Measurements from ENCODE around the gene OXNAD1. TPM values are rescaled to one million over a fixed set of nuclear protein-coding genes. Genes with fewer than 3 reads are reported as not detected.

The OXNAD1 gene
- total RNA-seq, 2 donors from 2014 or later, result 23.4 to 26.2 TPM

- no peaks in the 10 kb centered on the region for H3K4me1 ChIP-seq
- no peaks in the 10 kb centered on the region for H3K27me3 ChIP-seq
- no peak overlapping the region for H3K9ac ChIP-seq (ENCODE audit: low read depth in 2 of 2, low read length in 2 of 2)
- H3K4me3 ChIP-seq, result no peak overlapping the region
- H3K36me3 ChIP-seq, result no peaks in the 10 kb centered on the region
- H3K27ac ChIP-seq, result no peak overlapping the region
- H3K9me3 ChIP-seq, result no peaks in the 10 kb centered on the region
- DNase-seq, result no peak
- intact Hi-C loops (cut with DNase I), result no loop called here
- no peak for TF ChIP-seq CTCF (IDR thresholded peaks at IDR 0.05)
These were observed 68.0 kb downstream of the OXNAD1 start for GRCh38 chr3:16332904-16333426.

GRCh38 chr3:16334909-16335308, 69.9 kb downstream of the OXNAD1 start:
- no peak overlapping the region for H3K4me3 ChIP-seq
- H3K9me3 ChIP-seq, result no peaks in the 10 kb centered on the region
- H3K27me3 ChIP-seq, result no peaks in the 10 kb centered on the region
- intact Hi-C loops (cut with DNase I), result no loop called here
- no peaks in the 10 kb centered on the region for H3K4me1 ChIP-seq
- no peak overlapping the region for H3K27ac ChIP-seq
- no peak for DNase-seq
- no peak overlapping the region for H3K9ac ChIP-seq (ENCODE audit: low read depth in 2 of 2, low read length in 2 of 2)
- H3K36me3 ChIP-seq, result no peaks in the 10 kb centered on the region
- no peak for TF ChIP-seq CTCF (IDR thresholded peaks at IDR 0.05)

- Histone ChIP-seq H3K27ac (no peak overlapping the region), H3K9ac (ENCODE audit: low read depth in 2 of 2, low read length in 2 of 2) (no peak overlapping the region), H3K36me3 (no peaks in the 10 kb centered on the region), H3K4me1 (no peaks in the 10 kb centered on the region), H3K9me3 (no peaks in the 10 kb centered on the region), H3K4me3 (no peak overlapping the region), H3K27me3 (no peaks in the 10 kb centered on the region)
- no peak for DNase-seq
- TF ChIP-seq CTCF (IDR thresholded peaks at IDR 0.05), result no peak
- intact Hi-C loops (cut with DNase I), result no loop called here
These were observed 70.3 kb downstream of the OXNAD1 start for GRCh38 chr3:16335333-16335732.

- intact Hi-C loops (cut with DNase I), result no loop called here
- H3K27ac ChIP-seq, result no peak overlapping the region
- H3K9me3 ChIP-seq, result no peaks in the 10 kb centered on the region
- H3K36me3 ChIP-seq, result no peaks in the 10 kb centered on the region
- H3K27me3 ChIP-seq, result no peaks in the 10 kb centered on the region
- no peak overlapping the region for H3K9ac ChIP-seq (ENCODE audit: low read depth in 2 of 2, low read length in 2 of 2)
- TF ChIP-seq CTCF (IDR thresholded peaks at IDR 0.05), result no peak
- DNase-seq, result no peak
- H3K4me1 ChIP-seq, result no peaks in the 10 kb centered on the region
- no peak overlapping the region for H3K4me3 ChIP-seq
These were observed 71.0 kb downstream of the OXNAD1 start for GRCh38 chr3:16335772-16336645.

GRCh38 chr3:16336825-16337224, 71.8 kb downstream of the OXNAD1 start:
- Histone ChIP-seq H3K4me1 (no peaks in the 10 kb centered on the region), H3K9me3 (no peaks in the 10 kb centered on the region), H3K4me3 (no peak overlapping the region), H3K9ac (ENCODE audit: low read depth in 2 of 2, low read length in 2 of 2) (no peak overlapping the region), H3K36me3 (no peaks in the 10 kb centered on the region), H3K27ac (no peak overlapping the region), H3K27me3 (no peaks in the 10 kb centered on the region)
- intact Hi-C loops (cut with DNase I), result no loop called here
- TF ChIP-seq CTCF (IDR thresholded peaks at IDR 0.05), result no peak
- DNase-seq, result no peak

Measured in colonic mucosa (tissue), 4 donors.